HEK293T (cell line): ENCODE measurements around the gene CCDC136.

ENCODE experiments used
- FOXK2 ChIP-seq: fragments of 450-650 bp; IDR thresholded peaks from 2 replicates; pipeline ENCODE4 v1.6.1; 2016; ENCODE audit warnings: mild to moderate bottlenecking
- HDGF ChIP-seq: fragments of 450-650 bp; IDR thresholded peaks from 2 replicates; pipeline ENCODE4 v1.6.1; 2017; ENCODE audit warnings: antibody characterized with exemption, borderline replicate concordance

GRCh38 chr7:128778946-128779345, 12.8 kb upstream of the CCDC136 start:
- TF ChIP-seq FOXK2 (no peak), HDGF (no peak)
